B cell (primary cell): Measurements from ENCODE around the gene USP14. TPM values are rescaled to one million over a fixed set of nuclear protein-coding genes. Genes with fewer than 3 reads are reported as not detected.

Source experiments
- ATAC-seq: fragments of 200-7000 bp; cut with Tn5 transposase; one replicate; pipeline ENCODE4 v1.10.0; 2021; ENCODE audit warnings: low read depth, mild to moderate bottlenecking, moderate number of reproducible peaks, moderate library complexity
- CTCF ChIA-PET: fragments of 350-600 bp; sonication (Branson Sonifier 250); formaldehyde crosslinking; loops from one replicate; lab custom pipeline; 2021; ENCODE audit warnings: antibody characterized with exemption, inconsistent platforms; lab: Charles Lee
- POLR2A ChIA-PET: fragments of 350-600 bp; sonication (Branson Sonifier 250); formaldehyde crosslinking; loops from one replicate; lab custom pipeline; 2021; ENCODE audit warnings: antibody characterized with exemption; lab: Charles Lee
- DNase-seq: peaks from one replicate; pipeline ENCODE4 v3.0.0; 2013
- H2AFZ ChIP-seq: 2 replicates; pipeline ENCODE4 v1.6.1; 2012; ENCODE audit warnings: mild to moderate bottlenecking, low read depth, low read length; ENCODE audit not compliant: insufficient read depth, poor library complexity, severe bottlenecking
- H3K27ac ChIP-seq, 2 donors: 1 replicate in 1 of 2; 2 replicates in 1 of 2; pipeline ENCODE4 v1.5.1; 2012 to 2013; ENCODE audit warnings: low read length in 2 of 2, mild to moderate bottlenecking in 2 of 2, moderate library complexity in 1 of 2
- H3K27me3 ChIP-seq, 4 experiments: fragments of 200-600 bp in 1 of 4; sonication (generic) in 1 of 4; replicated peaks in 1 of 4; 1 replicate in 2 of 4; 2 replicates in 2 of 4; pipeline versions ENCODE4 v1.6.1 to v1.7.0; 2013 to 2016; ENCODE audit warnings: low read length in 3 of 4, mild to moderate bottlenecking in 2 of 4, mixed read lengths in 1 of 4, moderate library complexity in 1 of 4; ENCODE audit not compliant: insufficient read depth in 4 of 4, control insufficient read depth in 3 of 4; ENCODE audit errors: control extremely low read depth in 1 of 4
- H3K36me3 ChIP-seq, 2 experiments: replicated peaks in 1 of 2; 1 replicate in 1 of 2; 2 replicates in 1 of 2; pipeline versions ENCODE4 v1.6.1 to v1.7.1; 2013; ENCODE audit warnings: low read length in 1 of 2; ENCODE audit not compliant: insufficient read depth in 2 of 2, control insufficient read depth in 1 of 2; ENCODE audit errors: control extremely low read depth in 1 of 2, extremely low read depth in 1 of 2
- H3K4me1 ChIP-seq, 2 donors: fragments of 200-600 bp in 1 of 2; sonication (generic) in 1 of 2; 1 replicate in 1 of 2; 2 replicates in 1 of 2; pipeline versions ENCODE4 v1.5.1 to v1.6.1; 2013 to 2017; ENCODE audit warnings: low read length in 2 of 2; ENCODE audit not compliant: control insufficient read depth in 2 of 2, insufficient read depth in 2 of 2
- H3K4me2 ChIP-seq: replicated peaks from 2 replicates; pipeline ENCODE3; 2012; ENCODE audit warnings: mild to moderate bottlenecking, low read depth, low read length; ENCODE audit not compliant: poor library complexity, severe bottlenecking
- H3K4me3 ChIP-seq, 5 experiments: fragments of 200-600 bp in 1 of 5; sonication (generic) in 1 of 5; 1 replicate in 3 of 5; 2 replicates in 2 of 5; pipeline versions ENCODE4 v1.5.1 to v1.7.0; 2011 to 2016; ENCODE audit warnings: low read length in 4 of 5, mild to moderate bottlenecking in 4 of 5, low read depth in 2 of 5, control low read depth in 1 of 5, moderate library complexity in 1 of 5; ENCODE audit not compliant: insufficient read depth in 1 of 5; ENCODE audit errors: control extremely low read depth in 1 of 5, extremely low read depth in 1 of 5
- H3K79me2 ChIP-seq: fragments of 200-600 bp; sonication (generic); one replicate; pipeline ENCODE4 v1.6.0; 2016; ENCODE audit warnings: low read length; ENCODE audit not compliant: control insufficient read depth, insufficient read depth
- H3K9ac ChIP-seq: fragments of 200-600 bp; sonication (generic); 2 replicates; pipeline ENCODE4 v1.6.1; 2017; ENCODE audit warnings: mild to moderate bottlenecking, low read length, moderate library complexity
- H3K9me3 ChIP-seq, 3 donors: one replicate each; pipeline versions ENCODE4 v1.6.1 to v1.7.1; 2013; ENCODE audit warnings: low read length in 2 of 3; ENCODE audit not compliant: control insufficient read depth in 2 of 3, insufficient read depth in 1 of 3; ENCODE audit errors: control extremely low read depth in 1 of 3
- H4K20me1 ChIP-seq: 2 replicates; pipeline ENCODE4 v1.6.0; 2012; ENCODE audit warnings: mild to moderate bottlenecking, low read length; ENCODE audit not compliant: insufficient read depth, control insufficient read depth, poor library complexity, severe bottlenecking
- H3K27ac Mint-ChIP-seq: one replicate; pipeline ENCODE4 v1.8.0; 2021; ENCODE audit warnings: mixed read lengths
- H3K27me3 Mint-ChIP-seq: one replicate; pipeline ENCODE4 v1.8.0; 2021; ENCODE audit warnings: mixed read lengths
- H3K4me1 Mint-ChIP-seq: one replicate; pipeline ENCODE4 v1.8.0; 2021; ENCODE audit warnings: mixed read lengths
- H3K4me3 Mint-ChIP-seq: one replicate; pipeline ENCODE4 v1.8.0; 2021; ENCODE audit warnings: mixed read lengths
- H3K9me3 Mint-ChIP-seq: one replicate; pipeline ENCODE4 v1.8.0; 2022; ENCODE audit warnings: mixed read lengths; ENCODE audit not compliant: insufficient read depth
- EZH2 ChIP-seq: IDR thresholded peaks from 2 replicates; pipeline ENCODE4 v1.6.1; 2012; ENCODE audit warnings: borderline replicate concordance, low read depth, mild to moderate bottlenecking, moderate library complexity, low read length; ENCODE audit not compliant: insufficient read depth, poor library complexity, severe bottlenecking
- WGBS: methylation state at CpG from one replicate; pipeline ENCODE4 v1.1.5; 2013; ENCODE audit warnings: missing lambda C conversion rate; ENCODE audit not compliant: insufficient coverage; 5-methylcytosine and 5-hydroxymethylcytosine counted together
- intact Hi-C: fragments of 100-400 bp; cut with micrococcal nuclease; formaldehyde crosslinking; loops from one replicate; pipeline ENCODE4 v1.10.0; 2022
- polyA plus RNA-seq: library from polyadenylated mRNA; depleted of rRNA; stranded (reverse); fragments of >200 nt; gene quantifications from 2 replicates; pipeline ENCODE4 v1.2.3, GENCODE V29; 2012
- total RNA-seq, 2 donors: library from RNA; stranded (reverse); fragments of 120-200 nt in 1 of 2; gene quantifications; 1 replicate in 1 of 2; 2 replicates in 1 of 2; pipeline versions ENCODE4 v1.2.3 to v1.2.4, GENCODE V29; 2013 to 2022
- TF ChIP-seq, protein P1 (sequence below): fragments of 200-600 bp; IDR thresholded peaks from one replicate; pipeline ENCODE4 v1.8.0; 2022; ENCODE audit warnings: antibody characterized with exemption, mild to moderate bottlenecking

The USP14 gene
- total and polyA plus RNA-seq, 2 donors (not counting 1 experiment from before 2014, with no cell fraction given) = 6.0 to 38.9 TPM

DNA sequence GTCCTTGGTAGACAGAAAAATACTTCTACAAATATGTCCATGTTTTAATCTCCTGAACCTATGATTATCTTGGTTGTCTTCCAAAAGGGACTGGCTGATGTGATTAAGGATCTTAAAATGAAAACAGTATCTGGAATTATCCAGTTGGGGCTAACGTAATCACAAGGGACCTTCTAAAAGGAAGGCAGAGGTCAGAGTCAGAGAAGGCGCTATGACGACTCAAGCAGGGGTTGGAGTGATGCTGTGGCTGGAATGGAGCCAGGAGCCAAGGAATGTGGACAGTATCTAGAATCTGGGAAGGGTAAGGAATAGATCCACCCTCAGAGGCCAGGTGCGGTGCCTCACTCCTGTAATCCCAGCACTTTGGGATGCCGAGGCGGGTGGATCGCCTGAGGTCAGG lies 4.2 kb upstream of the USP14 start:
- ChIA-PET POLR2A (no interaction called here), CTCF (no interaction called here)
- 96% methylated on average over 7 of the region's 7 CpGs for WGBS
- peaks cover 18% of the 10 kb centered on the region for H3K27me3 Mint-ChIP-seq
- intact Hi-C loops = no loop called here
- H3K36me3 ChIP-seq = no peaks in the 10 kb centered on the region
- no peak overlapping the region for H3K4me2 ChIP-seq
- no peaks in the 10 kb centered on the region for H3K9me3 Mint-ChIP-seq
- no peak overlapping the region for H3K4me3 Mint-ChIP-seq
- no peak for TF ChIP-seq EZH2
- TF ChIP-seq, protein P1, sequence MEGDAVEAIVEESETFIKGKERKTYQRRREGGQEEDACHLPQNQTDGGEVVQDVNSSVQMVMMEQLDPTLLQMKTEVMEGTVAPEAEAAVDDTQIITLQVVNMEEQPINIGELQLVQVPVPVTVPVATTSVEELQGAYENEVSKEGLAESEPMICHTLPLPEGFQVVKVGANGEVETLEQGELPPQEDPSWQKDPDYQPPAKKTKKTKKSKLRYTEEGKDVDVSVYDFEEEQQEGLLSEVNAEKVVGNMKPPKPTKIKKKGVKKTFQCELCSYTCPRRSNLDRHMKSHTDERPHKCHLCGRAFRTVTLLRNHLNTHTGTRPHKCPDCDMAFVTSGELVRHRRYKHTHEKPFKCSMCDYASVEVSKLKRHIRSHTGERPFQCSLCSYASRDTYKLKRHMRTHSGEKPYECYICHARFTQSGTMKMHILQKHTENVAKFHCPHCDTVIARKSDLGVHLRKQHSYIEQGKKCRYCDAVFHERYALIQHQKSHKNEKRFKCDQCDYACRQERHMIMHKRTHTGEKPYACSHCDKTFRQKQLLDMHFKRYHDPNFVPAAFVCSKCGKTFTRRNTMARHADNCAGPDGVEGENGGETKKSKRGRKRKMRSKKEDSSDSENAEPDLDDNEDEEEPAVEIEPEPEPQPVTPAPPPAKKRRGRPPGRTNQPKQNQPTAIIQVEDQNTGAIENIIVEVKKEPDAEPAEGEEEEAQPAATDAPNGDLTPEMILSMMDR = no peak
- peaks cover 6% of the 10 kb centered on the region for H3K4me1 Mint-ChIP-seq
- ATAC-seq (no peak), DNase-seq (no peak)
- peaks cover 3% of the 10 kb centered on the region for H4K20me1 ChIP-seq
- no peaks in the 10 kb centered on the region for H3K9me3 ChIP-seq
- peaks cover 2 to 3% of the 10 kb centered on the region in 2 donors for H3K4me1 ChIP-seq
- H2AFZ ChIP-seq = no peak overlapping the region
- H3K27ac ChIP-seq = no peak overlapping the region
- no peak overlapping the region for H3K4me3 ChIP-seq
- no peak overlapping the region for H3K27ac Mint-ChIP-seq
- H3K79me2 ChIP-seq = peaks cover 13% of the 10 kb centered on the region
- H3K9ac ChIP-seq = no peak overlapping the region
- peaks cover 0 to 9% (median 2%) of the 10 kb centered on the region in 4 experiments for H3K27me3 ChIP-seq

DNA sequence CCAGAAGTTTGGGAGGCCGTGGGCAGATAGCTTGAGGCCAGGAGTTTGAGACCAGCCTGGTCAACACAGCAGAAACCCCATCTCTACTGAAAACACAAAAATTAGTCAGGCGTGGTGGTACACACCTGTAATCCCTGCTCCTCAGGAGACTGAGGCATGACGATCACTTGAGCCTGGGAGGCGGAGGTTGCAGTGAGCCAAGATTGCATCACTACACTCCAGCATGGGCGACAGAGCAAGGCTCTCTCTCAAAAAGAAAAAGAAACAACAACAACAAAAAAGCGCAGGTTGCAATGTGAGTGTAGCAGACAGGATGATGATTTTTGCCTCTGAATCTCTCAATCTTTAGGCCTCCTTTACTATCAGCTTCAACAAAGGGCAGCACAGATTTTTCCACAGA lies 2.7 kb upstream of the USP14 start:
- no peaks in the 10 kb centered on the region for H3K9me3 ChIP-seq
- H3K4me1 ChIP-seq = peaks cover 10 to 12% of the 10 kb centered on the region in 2 donors
- no peak overlapping the region for H3K4me3 Mint-ChIP-seq
- no peak overlapping the region for H3K4me3 ChIP-seq
- no peak for DNase-seq
- no peaks in the 10 kb centered on the region for H3K36me3 ChIP-seq
- ChIA-PET POLR2A (no interaction called here), CTCF (no interaction called here)
- no peak for ATAC-seq
- no peak overlapping the region for H2AFZ ChIP-seq
- TF ChIP-seq EZH2 = no peak
- TF ChIP-seq, protein P1 = no peak
- H4K20me1 ChIP-seq = peaks cover 10% of the 10 kb centered on the region
- intact Hi-C loops = no loop called here
- no peaks in the 10 kb centered on the region for H3K9me3 Mint-ChIP-seq
- no peak overlapping the region for H3K9ac ChIP-seq
- peaks cover 16% of the 10 kb centered on the region for H3K4me1 Mint-ChIP-seq
- no peak overlapping the region for H3K27ac Mint-ChIP-seq
- WGBS = 100% methylated on average over 5 of the region's 6 CpGs
- H3K79me2 ChIP-seq = peaks cover 29% of the 10 kb centered on the region
- H3K27me3 Mint-ChIP-seq = peaks cover 15% of the 10 kb centered on the region
- H3K4me2 ChIP-seq = no peak overlapping the region
- peaks cover 0 to 9% (median 0%) of the 10 kb centered on the region in 4 experiments for H3K27me3 ChIP-seq
- H3K27ac ChIP-seq = no peak overlapping the region
